Breast epithelium (tissue), 3 donors: Measurements from ENCODE around the gene IMPG2.

Experiments
- POLR2A ChIP-seq: fragments of 450-650 bp; IDR thresholded peaks from one replicate; pipeline ENCODE4 v1.6.1; 2016; ENCODE audit warnings: antibody characterized with exemption, mild to moderate bottlenecking, moderate library complexity
- POLR2AphosphoS5 ChIP-seq, 3 donors: sonication (generic); formaldehyde crosslinking; IDR thresholded peaks; one replicate each; pipeline ENCODE4 v1.6.1; 2017; ENCODE audit warnings: antibody characterized with exemption in 3 of 3
- TF ChIP-seq, protein P1 (sequence below), 3 donors: fragments of 450-650 bp; IDR thresholded peaks; one replicate each; pipeline ENCODE4 v1.5.1; 2016 to 2017; ENCODE audit warnings: antibody characterized with exemption in 3 of 3, mild to moderate bottlenecking in 3 of 3, moderate library complexity in 3 of 3

DNA sequence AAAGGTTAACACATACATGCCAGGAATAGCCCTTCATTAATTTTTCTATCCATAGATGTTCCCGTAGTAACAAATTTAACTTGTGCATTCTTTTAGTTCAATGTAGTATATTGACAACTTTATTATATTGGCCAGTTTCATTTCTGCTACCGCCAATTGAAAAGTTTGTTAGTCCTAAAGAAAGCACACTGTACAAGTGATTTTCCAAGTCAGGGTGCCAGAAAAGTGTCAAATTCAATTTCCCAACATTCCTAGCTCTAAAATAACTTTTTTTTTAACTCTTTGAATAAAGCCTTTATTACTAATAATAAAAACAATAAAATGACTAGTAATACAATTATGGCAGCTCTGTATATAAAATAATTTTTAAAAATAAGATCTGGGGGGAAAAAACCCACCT, 68.9 kb downstream of the IMPG2 start:
- TF ChIP-seq, protein P1, sequence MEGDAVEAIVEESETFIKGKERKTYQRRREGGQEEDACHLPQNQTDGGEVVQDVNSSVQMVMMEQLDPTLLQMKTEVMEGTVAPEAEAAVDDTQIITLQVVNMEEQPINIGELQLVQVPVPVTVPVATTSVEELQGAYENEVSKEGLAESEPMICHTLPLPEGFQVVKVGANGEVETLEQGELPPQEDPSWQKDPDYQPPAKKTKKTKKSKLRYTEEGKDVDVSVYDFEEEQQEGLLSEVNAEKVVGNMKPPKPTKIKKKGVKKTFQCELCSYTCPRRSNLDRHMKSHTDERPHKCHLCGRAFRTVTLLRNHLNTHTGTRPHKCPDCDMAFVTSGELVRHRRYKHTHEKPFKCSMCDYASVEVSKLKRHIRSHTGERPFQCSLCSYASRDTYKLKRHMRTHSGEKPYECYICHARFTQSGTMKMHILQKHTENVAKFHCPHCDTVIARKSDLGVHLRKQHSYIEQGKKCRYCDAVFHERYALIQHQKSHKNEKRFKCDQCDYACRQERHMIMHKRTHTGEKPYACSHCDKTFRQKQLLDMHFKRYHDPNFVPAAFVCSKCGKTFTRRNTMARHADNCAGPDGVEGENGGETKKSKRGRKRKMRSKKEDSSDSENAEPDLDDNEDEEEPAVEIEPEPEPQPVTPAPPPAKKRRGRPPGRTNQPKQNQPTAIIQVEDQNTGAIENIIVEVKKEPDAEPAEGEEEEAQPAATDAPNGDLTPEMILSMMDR (IDR thresholded peaks at IDR 0.05) = no peak
- TF ChIP-seq POLR2A = no peak
- no peak for TF ChIP-seq POLR2AphosphoS5 (IDR thresholded peaks at IDR 0.05)
